ENCODE measurements around the gene LZTS2. TPM values are rescaled to one million over a fixed set of nuclear protein-coding genes. Genes with fewer than 3 reads are reported as not detected.

The LZTS2 gene
- polyA plus RNA-seq, 1 of the 3 experiments (the other 2 are of a cell fraction): 50.6 TPM

- H3K9me2 ChIP-seq: no peaks in the 10 kb centered on the region
- H3K4me1 ChIP-seq (ENCODE audit: control insufficient read depth in 1 of 2, insufficient read depth in 2 of 2, low read depth in 1 of 2, low read length in 1 of 2): peaks cover 19 to 29% of the 10 kb centered on the region in 2 experiments
- H4K20me1 ChIP-seq (ENCODE audit: insufficient read depth): no peaks in the 10 kb centered on the region
- WGBS (ENCODE audit: low lambda C conversion rate): 85% methylated on average over 3 of the region's 13 CpGs
- CTCF ChIA-PET: interaction anchor here (0.7 to 8.5 kb wide), 3 partner anchors 10 to 35 kb away, joined by 3 to 81 read pairs (median 4); partner anchors contain the start of gene LZTS2
- no peak overlapping the region for H3K27ac ChIP-seq (ENCODE audit: low read depth in 2 of 2, low read length in 1 of 2)
- TF ChIP-seq RAD21 (IDR thresholded peaks at IDR 0.05; ENCODE audit: low read length) (no peak), TEAD4 (IDR thresholded peaks at IDR 0.05; ENCODE audit: borderline replicate concordance, insufficient read depth) (no peak), USF1 (IDR thresholded peaks at IDR 0.05; ENCODE audit: borderline replicate concordance, low read depth) (no peak), CTCF (IDR thresholded peaks at IDR 0.05) (no peak), TAF1 (IDR thresholded peaks at IDR 0.05; ENCODE audit: borderline replicate concordance, low read depth, low read length) (no peak), REST (IDR thresholded peaks at IDR 0.05; ENCODE audit: low read depth, low read length) (no peak), JUND (IDR thresholded peaks at IDR 0.05) (no peak), USF2 (IDR thresholded peaks at IDR 0.05; ENCODE audit: borderline replicate concordance, low read depth, low read length) (no peak), MEF2A (IDR thresholded peaks at IDR 0.05; ENCODE audit: borderline replicate concordance, low read depth) (no peak), YY1 (IDR thresholded peaks at IDR 0.05; ENCODE audit: low read depth) (no peak), GATA2 (CRISPR knock-in tag; IDR thresholded peaks at IDR 0.05) (no peak), MXI1 (IDR thresholded peaks at IDR 0.05; ENCODE audit: low read depth, low read length) (no peak), TCF12 (IDR thresholded peaks at IDR 0.05) (no peak), ZBTB33 (IDR thresholded peaks at IDR 0.05; ENCODE audit: borderline replicate concordance, low read depth) (no peak), EP300 (IDR thresholded peaks at IDR 0.05; ENCODE audit: borderline replicate concordance in 1 of 2, low read depth in 1 of 2, low read length in 1 of 2) (no peak), NRF1 (IDR thresholded peaks at IDR 0.05; ENCODE audit: low read depth, low read length) (no peak), FOXJ3 (CRISPR knock-in tag; IDR thresholded peaks at IDR 0.05) (no peak)
- H3K9ac ChIP-seq: no peak overlapping the region
- H2AFZ ChIP-seq (ENCODE audit: low read depth): no peak overlapping the region
- H3K4me3 ChIP-seq (ENCODE audit: low read depth in 2 of 2, low read length in 1 of 2): no peak overlapping the region
- no peaks in the 10 kb centered on the region for H3K27me3 ChIP-seq (ENCODE audit: insufficient read depth)
- H3K79me2 ChIP-seq (ENCODE audit: insufficient read depth): peaks cover 38% of the 10 kb centered on the region
- DNase-seq: no peak
- H3K9me3 ChIP-seq: no peaks in the 10 kb centered on the region
- H3F3A ChIP-seq (replicated peaks; ENCODE audit: insufficient read depth): no peaks in the 10 kb centered on the region
- peaks cover 13 to 40% of the 10 kb centered on the region in 2 experiments for H3K36me3 ChIP-seq (replicated peaks in 1 of 2; ENCODE audit: control insufficient read depth in 1 of 2, insufficient read depth in 2 of 2, low read length in 1 of 2)
- no peak overlapping the region for H3K4me2 ChIP-seq
- POLR2A ChIA-PET: no interaction called here
Measured at GRCh38 chr10:100983868-100984671, 15.5 kb upstream of the LZTS2 start.

All from SK-N-SH (cell line).